HEK293T (cell line): ENCODE data around the gene UNC5CL.

Experiments used
- ARNT ChIP-seq: fragments of 450-650 bp; IDR thresholded peaks from 2 replicates; pipeline ENCODE4 v1.6.1; 2017; ENCODE audit warnings: mild to moderate bottlenecking
- BHLHE40 ChIP-seq: fragments of 450-650 bp; IDR thresholded peaks from 2 replicates; pipeline ENCODE4 v1.6.1; 2016; ENCODE audit warnings: mild to moderate bottlenecking, moderate library complexity, borderline replicate concordance
- SUZ12 ChIP-seq: fragments of 450-650 bp; IDR thresholded peaks from 2 replicates; pipeline ENCODE4 v1.6.1; 2016; ENCODE audit warnings: mild to moderate bottlenecking

- TF ChIP-seq BHLHE40 (no peak), SUZ12 (no peak), ARNT (no peak)
Measured at GRCh38 chr6:41071923-41072835, 33.2 kb upstream of the UNC5CL start, which contains the start of gene OARD1.
